Upper lobe of right lung (tissue), 1 donor: Measurements from ENCODE around the gene SUSD1. TPM values are rescaled to one million over a fixed set of nuclear protein-coding genes. Genes with fewer than 3 reads are reported as not detected.

Experiments used
- ATAC-seq: fragments of 200-7000 bp; cut with Tn5 transposase; one replicate; pipeline ENCODE4 v1.9.1; 2020; ENCODE audit warnings: mild to moderate bottlenecking, moderate library complexity
- DNase-seq: peaks from one replicate; pipeline ENCODE4 v3.0.0-alpha.2; 2020
- H3K27ac ChIP-seq: fragments of 200-600 bp; one replicate; pipeline ENCODE4 v1.8.0; 2022
- H3K27me3 ChIP-seq: fragments of 200-600 bp; one replicate; pipeline ENCODE4 v1.8.0; 2022; ENCODE audit warnings: mild to moderate bottlenecking
- H3K36me3 ChIP-seq: fragments of 200-600 bp; one replicate; pipeline ENCODE4 v1.8.0; 2022
- H3K4me1 ChIP-seq: fragments of 200-600 bp; one replicate; pipeline ENCODE4 v1.8.0; 2022
- H3K4me3 ChIP-seq: fragments of 200-600 bp; one replicate; pipeline ENCODE4 v1.8.0; 2022; ENCODE audit warnings: mild to moderate bottlenecking
- H3K9me3 ChIP-seq: fragments of 200-600 bp; one replicate; pipeline ENCODE4 v1.8.0; 2022
- CTCF ChIP-seq: fragments of 200-600 bp; IDR thresholded peaks from one replicate; pipeline ENCODE4 v1.8.0; 2022; ENCODE audit warnings: antibody characterized with exemption
- intact Hi-C: fragments of 100-400 bp; cut with DNase I; formaldehyde crosslinking; loops from one replicate; pipeline ENCODE4 v1.11.0; 2022
- total RNA-seq: library from RNA; stranded (reverse); fragmentation: NEBNext Ultra II Directional; extraction: Animal tissue kit (Norgen Biotek cat#: 25700); gene quantifications from one replicate; pipeline ENCODE4 v1.2.1, GENCODE V29; 2021
- donor health status: DM: no; HTN: yes; CAD: no; lungs with severe emphysema.

The SUSD1 gene
- total RNA-seq, 1 donor from 2014 or later = 31.0 TPM

- no peak for DNase-seq
- Histone ChIP-seq H3K27ac (no peak overlapping the region), H3K36me3 (peaks cover 8% of the 10 kb centered on the region), H3K9me3 (no peaks in the 10 kb centered on the region), H3K4me3 (no peak overlapping the region), H3K27me3 (no peaks in the 10 kb centered on the region), H3K4me1 (no peaks in the 10 kb centered on the region)
- TF ChIP-seq CTCF = no peak
- intact Hi-C loops = no loop called here
- no peak for ATAC-seq
These were observed 133.9 kb downstream of the SUSD1 start for GRCh38 chr9:112041199-112041535.

DNA sequence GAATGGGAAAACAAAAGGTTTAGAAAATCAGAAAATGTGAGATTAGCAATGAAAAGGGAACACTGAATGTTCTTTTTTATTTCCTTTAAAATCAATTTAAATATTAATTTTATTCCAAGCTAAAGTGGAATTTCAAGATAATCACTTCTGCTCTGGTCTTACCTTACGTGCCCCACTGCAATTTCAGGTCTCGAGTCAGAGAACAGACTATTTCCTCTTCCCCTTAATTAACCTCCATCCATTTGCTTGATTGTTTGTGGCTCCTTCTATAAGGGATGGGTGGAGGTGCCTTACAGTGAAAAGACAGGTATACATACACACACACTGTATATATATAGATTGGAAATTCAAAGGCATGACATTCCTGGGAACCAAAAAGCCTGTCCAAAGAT lies 137.1 kb downstream of the SUSD1 start:
- H3K27me3 ChIP-seq = no peaks in the 10 kb centered on the region
- H3K36me3 ChIP-seq = peaks cover 8% of the 10 kb centered on the region
- no peak for TF ChIP-seq CTCF
- no peak overlapping the region for H3K27ac ChIP-seq
- no peak overlapping the region for H3K4me3 ChIP-seq
- DNase-seq (no peak), ATAC-seq (no peak)
- H3K9me3 ChIP-seq = no peaks in the 10 kb centered on the region
- H3K4me1 ChIP-seq = no peaks in the 10 kb centered on the region
- intact Hi-C loops = no loop called here

GRCh38 chr9:112037281-112038016 lies 137.6 kb downstream of the SUSD1 start:
- Histone ChIP-seq H3K27me3 (no peaks in the 10 kb centered on the region), H3K4me1 (peaks cover 5% of the 10 kb centered on the region), H3K9me3 (no peaks in the 10 kb centered on the region), H3K36me3 (peaks cover 8% of the 10 kb centered on the region), H3K27ac (no peak overlapping the region), H3K4me3 (no peak overlapping the region)
- ATAC-seq (peak; percentile 49), DNase-seq (no peak)
- intact Hi-C loops = no loop called here
- TF ChIP-seq CTCF = no peak

DNA sequence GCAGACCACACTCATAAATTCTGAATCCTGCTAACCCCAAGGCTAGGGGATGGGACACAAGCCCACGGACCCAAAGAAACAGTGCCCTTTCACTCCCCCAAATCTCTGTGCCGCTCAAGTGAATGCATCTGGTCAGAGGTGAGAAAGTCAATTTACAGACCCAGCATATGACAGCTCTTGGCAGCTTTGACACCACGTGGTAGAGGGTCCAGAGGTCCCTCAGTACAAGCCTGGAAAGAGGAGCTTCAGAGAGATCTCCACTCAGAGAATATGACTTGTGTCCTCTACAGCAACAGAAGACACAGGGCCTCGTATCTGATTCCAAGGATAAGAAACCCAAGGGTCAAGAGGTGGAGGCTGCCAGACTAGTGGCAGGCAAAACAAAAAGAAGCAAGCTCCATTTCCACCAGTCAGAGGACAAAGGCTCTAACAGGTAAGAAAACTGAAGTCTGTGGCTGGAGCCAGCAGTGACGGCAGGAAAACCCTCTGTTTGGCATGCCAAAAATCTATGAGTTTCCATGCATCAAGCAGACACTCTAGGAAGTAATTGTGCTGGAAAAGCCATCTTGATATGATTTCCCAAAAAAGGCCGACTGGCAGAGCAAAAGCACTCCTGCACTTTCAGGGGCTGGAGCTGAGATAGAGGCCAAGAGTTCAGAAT lies 139.8 kb downstream of the SUSD1 start:
- Histone ChIP-seq H3K9me3 (no peaks in the 10 kb centered on the region), H3K27me3 (no peaks in the 10 kb centered on the region), H3K27ac (no peak overlapping the region), H3K4me1 (peaks cover 15% of the 10 kb centered on the region), H3K4me3 (no peak overlapping the region), H3K36me3 (no peaks in the 10 kb centered on the region)
- no peak for ATAC-seq
- no peak for TF ChIP-seq CTCF
- intact Hi-C loops = no loop called here
- no peak for DNase-seq

- intact Hi-C loops = no loop called here
- Histone ChIP-seq H3K4me3 (no peak overlapping the region), H3K9me3 (no peaks in the 10 kb centered on the region), H3K27ac (no peak overlapping the region), H3K4me1 (peaks cover 25% of the 10 kb centered on the region), H3K36me3 (no peaks in the 10 kb centered on the region), H3K27me3 (no peaks in the 10 kb centered on the region)
- ATAC-seq = no peak
- no peak for TF ChIP-seq CTCF
- DNase-seq = no peak
These were observed 140.9 kb downstream of the SUSD1 start for GRCh38 chr9:112034216-112034611.
